ENCODE data around the gene REEP1.

REEP1 gene

DNA sequence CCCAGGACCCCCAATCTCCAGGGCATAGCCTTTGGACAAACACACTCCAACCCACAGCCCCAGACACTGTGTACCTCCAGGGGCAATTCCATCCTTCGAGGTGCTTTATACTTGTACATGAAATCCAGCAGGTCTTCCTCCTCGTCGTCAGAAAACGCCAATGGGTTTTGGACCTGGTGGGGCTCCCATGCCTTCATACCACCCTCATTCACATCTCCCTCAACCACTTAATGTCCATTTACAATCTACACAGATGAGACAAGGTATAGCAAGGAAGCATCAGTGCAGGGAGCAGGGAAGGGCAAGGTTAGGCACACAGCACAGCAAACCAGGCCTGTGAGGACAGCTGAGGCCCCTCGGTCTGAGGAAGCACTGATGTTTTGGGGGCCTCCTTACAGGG is 117.5 kb downstream of the REEP1 start:
- Histone ChIP-seq H3K79me2 (ENCODE audit: insufficient read depth, low read length) (no peaks in the 10 kb centered on the region), H3F3A (ENCODE audit: insufficient read depth, low read length) (no peaks in the 10 kb centered on the region), H3K4me3 (ENCODE audit: low read depth, low read length, poor library complexity, severe bottlenecking) (no peak overlapping the region), H3K4me1 (ENCODE audit: insufficient read depth, low read length, severe bottlenecking) (no peaks in the 10 kb centered on the region), H3K9me2 (ENCODE audit: low read depth, low read length) (no peaks in the 10 kb centered on the region), H3K27ac (ENCODE audit: low read depth, low read length, poor library complexity, severe bottlenecking) (no peak overlapping the region), H3K9me3 (ENCODE audit: low read length) (no peaks in the 10 kb centered on the region), H4K20me1 (ENCODE audit: insufficient read depth, low read length) (no peaks in the 10 kb centered on the region), H3K36me3 (ENCODE audit: insufficient read depth, low read length) (no peaks in the 10 kb centered on the region), H3K27me3 (ENCODE audit: insufficient read depth, low read length) (no peaks in the 10 kb centered on the region), H3K9ac (ENCODE audit: low read length) (no peak overlapping the region), H2AFZ (ENCODE audit: low read length) (no peak overlapping the region), H3K4me2 (ENCODE audit: low read length) (no peak overlapping the region)
- no peak for TF ChIP-seq EZH2 (IDR thresholded peaks at IDR 0.05; ENCODE audit: borderline replicate concordance, low read length)
- TF ChIP-seq, protein P1, sequence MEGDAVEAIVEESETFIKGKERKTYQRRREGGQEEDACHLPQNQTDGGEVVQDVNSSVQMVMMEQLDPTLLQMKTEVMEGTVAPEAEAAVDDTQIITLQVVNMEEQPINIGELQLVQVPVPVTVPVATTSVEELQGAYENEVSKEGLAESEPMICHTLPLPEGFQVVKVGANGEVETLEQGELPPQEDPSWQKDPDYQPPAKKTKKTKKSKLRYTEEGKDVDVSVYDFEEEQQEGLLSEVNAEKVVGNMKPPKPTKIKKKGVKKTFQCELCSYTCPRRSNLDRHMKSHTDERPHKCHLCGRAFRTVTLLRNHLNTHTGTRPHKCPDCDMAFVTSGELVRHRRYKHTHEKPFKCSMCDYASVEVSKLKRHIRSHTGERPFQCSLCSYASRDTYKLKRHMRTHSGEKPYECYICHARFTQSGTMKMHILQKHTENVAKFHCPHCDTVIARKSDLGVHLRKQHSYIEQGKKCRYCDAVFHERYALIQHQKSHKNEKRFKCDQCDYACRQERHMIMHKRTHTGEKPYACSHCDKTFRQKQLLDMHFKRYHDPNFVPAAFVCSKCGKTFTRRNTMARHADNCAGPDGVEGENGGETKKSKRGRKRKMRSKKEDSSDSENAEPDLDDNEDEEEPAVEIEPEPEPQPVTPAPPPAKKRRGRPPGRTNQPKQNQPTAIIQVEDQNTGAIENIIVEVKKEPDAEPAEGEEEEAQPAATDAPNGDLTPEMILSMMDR (IDR thresholded peaks at IDR 0.05; ENCODE audit: low read length) = no peak

DNA sequence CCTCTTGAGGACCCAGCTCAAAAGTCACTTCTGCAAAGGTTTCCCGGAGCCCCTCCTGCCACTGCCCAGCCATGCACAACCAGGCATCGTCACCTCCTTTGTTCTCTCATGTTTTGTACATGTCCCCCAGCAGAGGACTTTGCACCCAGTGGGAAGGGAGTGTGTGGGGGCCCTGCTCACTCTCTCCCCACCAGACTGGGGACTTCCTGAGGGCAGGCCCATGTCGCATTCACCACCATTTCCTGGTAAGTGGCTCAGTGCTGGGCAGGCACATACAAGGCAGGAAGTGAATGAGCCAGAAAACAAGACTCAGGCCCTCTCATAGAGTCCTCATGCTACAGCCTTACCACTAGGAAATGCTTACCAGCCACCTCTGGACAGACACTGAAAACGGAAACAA is 119.3 kb downstream of the REEP1 start:
- no peaks in the 10 kb centered on the region for H3K9me3 ChIP-seq (ENCODE audit: low read length)
- no peak overlapping the region for H3K4me3 ChIP-seq (ENCODE audit: low read depth, low read length, poor library complexity, severe bottlenecking)
- H3K36me3 ChIP-seq (ENCODE audit: insufficient read depth, low read length) = peaks cover 13% of the 10 kb centered on the region
- no peak overlapping the region for H2AFZ ChIP-seq (ENCODE audit: low read length)
- no peaks in the 10 kb centered on the region for H3K79me2 ChIP-seq (ENCODE audit: insufficient read depth, low read length)
- no peak overlapping the region for H3K27ac ChIP-seq (ENCODE audit: low read depth, low read length, poor library complexity, severe bottlenecking)
- no peaks in the 10 kb centered on the region for H3F3A ChIP-seq (ENCODE audit: insufficient read depth, low read length)
- no peak overlapping the region for H3K4me2 ChIP-seq (ENCODE audit: low read length)
- H3K9ac ChIP-seq (ENCODE audit: low read length) = no peak overlapping the region
- H3K27me3 ChIP-seq (ENCODE audit: insufficient read depth, low read length) = no peaks in the 10 kb centered on the region
- H3K4me1 ChIP-seq (ENCODE audit: insufficient read depth, low read length, severe bottlenecking) = no peaks in the 10 kb centered on the region
- no peak for TF ChIP-seq EZH2 (IDR thresholded peaks at IDR 0.05; ENCODE audit: borderline replicate concordance, low read length)
- TF ChIP-seq, protein P1 (IDR thresholded peaks at IDR 0.05; ENCODE audit: low read length) = no peak
- H4K20me1 ChIP-seq (ENCODE audit: insufficient read depth, low read length) = no peaks in the 10 kb centered on the region
- no peaks in the 10 kb centered on the region for H3K9me2 ChIP-seq (ENCODE audit: low read depth, low read length)

DNA sequence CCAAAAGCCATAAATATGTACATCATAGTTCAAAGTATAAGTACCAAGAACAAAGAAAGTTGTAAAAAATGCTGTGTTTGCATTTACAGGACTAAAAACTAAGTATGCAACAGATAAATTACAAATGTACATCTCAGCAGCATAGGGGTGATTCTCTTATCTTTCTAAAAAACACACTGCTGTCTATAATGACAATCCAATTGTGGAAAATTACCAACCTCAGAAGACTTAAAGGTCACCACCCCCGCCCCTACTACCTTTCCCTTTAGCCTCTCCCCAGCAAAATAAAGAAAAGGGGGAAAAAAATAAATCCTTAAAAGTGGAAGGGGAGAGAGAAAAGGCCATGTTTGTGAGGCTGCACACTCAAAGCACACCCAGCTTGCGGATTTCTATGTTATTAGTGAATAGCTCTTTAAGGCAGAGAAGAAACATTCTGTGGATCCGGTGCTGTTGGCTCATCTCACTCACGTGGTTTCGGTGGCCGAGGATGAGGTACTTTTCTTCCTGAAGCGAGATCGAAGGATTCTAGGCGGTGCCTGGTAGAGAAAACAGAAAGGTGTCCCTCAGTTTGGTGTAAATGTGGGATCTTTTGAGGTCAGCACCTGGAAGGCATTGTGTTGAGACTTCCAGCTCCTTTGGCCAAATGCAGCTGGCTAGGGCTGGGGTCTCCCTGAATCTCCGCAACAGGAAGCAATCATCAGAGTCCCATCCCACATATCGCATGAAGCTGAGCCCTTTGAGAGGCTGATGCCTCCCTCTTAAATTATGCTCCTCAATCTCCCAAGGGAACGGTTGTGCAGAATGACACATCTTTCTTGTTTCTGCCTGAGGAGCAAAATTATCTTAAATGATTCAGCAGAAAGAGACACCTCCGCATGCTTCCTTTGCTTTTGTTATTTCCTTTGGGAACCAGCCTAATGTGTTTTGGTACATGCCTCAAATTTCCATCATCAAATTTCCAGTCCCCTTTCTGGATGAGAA is 120.6 kb downstream of the REEP1 start:
- Histone ChIP-seq H3K9ac (ENCODE audit: low read length) (no peak overlapping the region), H3K27me3 (ENCODE audit: insufficient read depth, low read length) (no peaks in the 10 kb centered on the region), H3K36me3 (ENCODE audit: insufficient read depth, low read length) (peaks cover 25% of the 10 kb centered on the region), H3K27ac (ENCODE audit: low read depth, low read length, poor library complexity, severe bottlenecking) (no peak overlapping the region), H3K4me1 (ENCODE audit: insufficient read depth, low read length, severe bottlenecking) (no peaks in the 10 kb centered on the region), H3K4me2 (ENCODE audit: low read length) (no peak overlapping the region), H2AFZ (ENCODE audit: low read length) (no peak overlapping the region), H3K9me3 (ENCODE audit: low read length) (no peaks in the 10 kb centered on the region), H3F3A (ENCODE audit: insufficient read depth, low read length) (no peaks in the 10 kb centered on the region), H3K9me2 (ENCODE audit: low read depth, low read length) (no peaks in the 10 kb centered on the region), H3K4me3 (ENCODE audit: low read depth, low read length, poor library complexity, severe bottlenecking) (no peak overlapping the region), H3K79me2 (ENCODE audit: insufficient read depth, low read length) (no peaks in the 10 kb centered on the region), H4K20me1 (ENCODE audit: insufficient read depth, low read length) (no peaks in the 10 kb centered on the region)
- no peak for TF ChIP-seq EZH2 (IDR thresholded peaks at IDR 0.05; ENCODE audit: borderline replicate concordance, low read length)
- TF ChIP-seq, protein P1 (IDR thresholded peaks at IDR 0.05; ENCODE audit: low read length) = no peak
